ENCODE data around the gene PDE11A.

DNA sequence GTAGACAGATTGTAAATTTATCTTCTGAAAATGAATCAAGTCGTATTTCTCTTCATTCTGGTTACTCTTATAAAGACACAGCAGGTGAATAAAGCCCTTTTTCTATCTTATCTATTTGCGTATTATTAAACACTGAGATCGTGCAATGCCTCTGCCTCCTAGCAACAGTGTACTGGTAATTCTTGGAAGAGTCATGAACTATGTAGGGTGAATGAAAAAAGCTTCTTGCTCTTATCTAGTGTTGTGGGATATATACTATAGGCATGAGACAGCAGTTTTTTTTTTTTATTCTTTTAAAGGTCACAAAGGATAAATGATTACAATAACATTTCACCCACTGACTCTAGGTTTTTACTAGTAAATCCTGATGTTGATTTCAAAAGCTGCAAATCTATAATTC lies 324.2 kb downstream of the PDE11A start:
- no peak for TF ChIP-seq POLR2A (IDR thresholded peaks at IDR 0.05; ENCODE audit: low read depth, low read length)
- no peak for TF ChIP-seq POU2F2 (IDR thresholded peaks at IDR 0.05; ENCODE audit: low read depth, low read length)
- no peak for TF ChIP-seq POLR2AphosphoS5 (IDR thresholded peaks at IDR 0.05; ENCODE audit: low read depth, low read length)
- TF ChIP-seq TAF1 (IDR thresholded peaks at IDR 0.05; ENCODE audit: low read depth, low read length), result no peak
